Left forelimb (tissue), 1 donor: Measurements from ENCODE around the gene DVL2.

Experiments
- DNase-seq: peaks from one replicate; pipeline ENCODE4 v3.0.0-alpha.2; 2018; ENCODE audit warnings: low spot score

DVL2 gene

GRCh38 chr17:7234083-7234951 is at the start of gene DVL2:
DVL2 (minus strand) TSS chr17:7234517; CDS start chr17:7234262, 255 bp downstream.
- DNase-seq = peak; percentile 97

GRCh38 chr17:7283471-7284216 is 49.3 kb upstream of the DVL2 start:
- DNase-seq = no peak

DNA sequence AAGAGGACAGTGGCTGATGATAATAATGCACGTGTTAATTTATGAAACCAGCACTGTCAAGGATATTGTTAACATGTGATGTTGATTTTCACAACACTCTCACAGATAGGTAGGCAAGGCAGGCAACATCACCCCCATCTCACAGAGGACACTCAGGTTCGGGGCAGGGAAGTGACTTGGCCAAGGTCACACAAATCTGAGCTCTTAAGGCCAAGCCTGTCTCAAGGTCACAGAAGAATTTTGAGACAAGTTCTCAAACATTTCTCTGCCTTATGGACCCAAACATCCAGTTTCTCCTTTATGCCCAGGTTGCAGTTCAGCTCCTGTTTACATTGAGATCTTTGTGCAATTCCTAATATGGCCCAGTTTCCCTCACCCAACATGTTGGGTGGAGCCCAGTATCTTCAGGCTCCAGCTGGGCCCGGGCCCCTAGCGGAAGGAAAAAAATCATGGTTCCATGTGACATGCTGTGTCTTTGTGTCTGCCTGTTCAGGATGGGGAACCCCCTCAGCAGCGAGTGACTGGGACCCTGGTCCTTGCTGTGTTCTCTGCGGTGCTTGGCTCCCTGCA is 48.5 kb upstream of the DVL2 start:
- no peak for DNase-seq

DNA sequence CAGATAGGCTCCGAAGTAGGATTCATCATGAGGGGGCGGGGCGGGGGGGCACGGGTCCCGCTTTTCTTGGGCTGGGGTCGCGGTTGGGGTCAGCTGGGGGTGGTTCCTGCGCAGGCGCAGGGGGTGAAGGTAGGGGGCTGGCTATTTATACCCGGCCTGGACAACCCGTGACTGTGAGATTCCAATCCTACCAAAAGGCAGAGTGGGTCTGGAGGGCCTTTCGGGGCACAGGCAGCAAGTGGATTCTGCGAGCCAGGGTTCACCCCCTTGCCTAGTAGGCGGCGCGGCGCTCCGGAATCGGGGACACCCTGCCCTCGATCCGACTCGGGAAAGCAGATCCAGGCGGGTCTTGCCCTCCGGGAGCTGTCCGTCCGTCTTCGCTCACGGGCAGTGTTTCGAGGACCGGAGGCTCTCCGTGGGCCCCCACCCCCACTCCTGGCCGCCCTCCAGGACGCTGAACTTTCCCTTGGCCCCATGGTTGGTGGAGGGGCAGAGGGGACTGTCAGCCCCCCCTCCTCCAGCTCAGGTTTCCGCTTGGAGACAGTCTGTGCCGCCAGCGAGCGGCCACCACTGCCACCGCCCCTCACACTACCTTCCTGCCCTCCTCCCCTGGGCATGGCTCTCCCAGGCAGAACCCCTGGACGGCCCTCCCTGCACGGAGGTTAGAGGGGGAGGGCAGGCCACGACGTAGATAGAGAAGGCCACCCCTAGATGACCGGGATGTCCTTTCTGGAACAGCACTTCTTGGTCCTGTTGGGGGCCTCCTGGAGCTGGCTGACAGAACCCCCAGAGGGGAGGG is 47.8 kb upstream of the DVL2 start:
- DNase-seq = no peak

GRCh38 chr17:7281074-7281952 is 47.0 kb upstream of the DVL2 start, which contains the start of gene SLC2A4:
SLC2A4 (plus strand) TSS chr17:7281718; CDS start chr17:7281935, 217 bp downstream.
- peak; percentile 92 for DNase-seq

DNA sequence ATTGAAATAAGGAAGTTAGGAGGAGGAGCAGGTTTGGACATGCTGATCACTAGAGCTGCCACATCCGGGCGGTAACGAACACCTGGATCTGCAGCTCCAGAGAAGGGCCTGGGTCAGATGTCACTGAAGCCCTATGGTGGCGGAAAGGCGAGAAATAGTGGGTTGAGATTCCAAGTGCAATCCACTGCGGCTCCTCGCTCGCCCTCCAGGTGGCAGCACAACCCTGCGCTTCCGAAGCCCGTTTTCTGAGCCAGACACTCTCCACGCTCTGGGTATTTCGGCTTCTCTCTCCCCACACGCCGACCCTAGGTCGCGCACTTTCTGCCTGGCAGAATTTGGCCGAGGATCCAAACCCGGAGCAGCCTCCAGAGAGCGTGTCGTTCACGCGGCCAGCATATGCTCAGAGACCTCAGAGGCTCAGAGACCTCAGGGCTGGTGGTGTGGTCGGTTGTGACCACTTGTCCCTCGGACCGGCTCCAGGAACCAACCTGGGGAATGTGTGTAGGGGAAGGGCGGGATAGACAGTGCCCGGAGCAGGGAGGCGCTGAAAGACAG is 46.3 kb upstream of the DVL2 start:
- DNase-seq = peak; percentile 87

GRCh38 chr17:7279448-7279847 is 45.1 kb upstream of the DVL2 start:
- no peak for DNase-seq

DNA sequence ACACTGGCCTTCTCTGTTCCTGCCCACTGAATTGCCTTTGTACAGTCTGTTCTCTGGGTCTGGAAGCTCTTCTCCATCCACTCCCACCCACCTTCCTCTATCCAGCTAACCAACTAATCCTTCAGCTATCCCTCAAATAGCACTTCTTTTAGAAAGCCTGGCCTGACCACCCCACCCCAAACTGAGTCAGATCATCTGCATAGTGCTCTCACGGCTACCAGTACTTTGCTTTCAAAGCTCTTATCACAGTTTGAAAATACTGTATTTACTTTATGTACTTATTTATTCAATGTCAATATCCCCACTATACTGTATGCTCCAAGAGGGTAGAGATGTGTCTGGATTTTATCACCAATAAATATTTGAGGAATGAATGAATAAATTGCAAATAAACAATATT is 32.5 kb upstream of the DVL2 start:
- no peak for DNase-seq

DNA sequence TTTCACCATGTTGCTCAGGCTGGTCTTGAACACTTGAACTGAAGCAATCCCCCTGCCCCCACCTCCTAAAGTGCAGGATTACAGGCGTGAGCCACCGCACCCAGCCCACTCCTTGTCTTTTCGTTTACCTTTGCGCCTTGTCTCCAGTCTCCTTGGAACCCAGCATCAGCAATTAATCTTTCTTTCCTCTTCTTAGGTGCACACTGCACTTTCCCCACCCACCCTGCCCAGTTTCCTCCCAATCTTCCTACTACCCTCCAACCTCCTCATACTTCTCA is 29.4 kb upstream of the DVL2 start:
- DNase-seq = no peak

- no peak for DNase-seq
These were observed 28.9 kb upstream of the DVL2 start for GRCh38 chr17:7262935-7263800.

DNA sequence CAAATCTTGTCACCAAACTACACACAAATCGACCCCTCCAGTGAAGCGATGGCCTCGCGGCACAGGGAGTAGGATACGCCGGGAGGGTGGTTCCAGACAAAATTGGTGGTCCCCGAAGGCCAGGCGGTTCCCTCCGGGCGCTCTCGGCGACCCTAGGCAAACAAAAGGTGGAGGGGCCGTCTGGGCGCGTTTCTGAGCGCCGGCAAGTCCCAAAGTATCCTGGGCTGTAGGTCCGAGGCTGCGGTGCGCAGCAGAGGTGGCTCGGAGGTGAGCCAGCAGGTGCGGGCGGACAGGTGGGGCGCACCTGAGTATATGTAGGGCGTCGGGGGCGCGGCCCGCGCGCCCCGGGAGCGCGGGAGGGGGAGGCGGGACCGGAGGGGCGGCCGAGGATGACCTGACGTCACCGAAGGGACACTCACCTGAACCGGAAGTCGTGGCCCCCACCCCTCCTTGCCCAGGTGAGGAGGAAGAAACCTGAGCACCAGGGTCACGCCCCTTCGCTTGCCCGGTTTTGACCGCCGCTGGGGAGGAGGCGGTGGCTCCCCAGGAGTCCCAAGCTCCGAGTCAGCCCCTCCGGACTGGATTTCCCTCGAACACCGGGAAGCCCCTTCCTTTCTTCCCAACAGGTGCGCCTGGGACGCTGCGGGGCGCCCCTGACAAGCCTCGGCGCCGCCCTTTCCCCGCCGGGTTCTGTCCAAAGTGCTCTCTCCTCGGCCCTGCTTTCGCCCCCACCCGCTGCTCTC is 28.0 kb upstream of the DVL2 start, which contains the start of gene CLDN7:
Gene CLDN7, minus strand, starts transcription at position 287 of the 743 bp plus-strand sequence. CDS start 435 bp downstream, outside the sequence.
- no peak for DNase-seq

DNA sequence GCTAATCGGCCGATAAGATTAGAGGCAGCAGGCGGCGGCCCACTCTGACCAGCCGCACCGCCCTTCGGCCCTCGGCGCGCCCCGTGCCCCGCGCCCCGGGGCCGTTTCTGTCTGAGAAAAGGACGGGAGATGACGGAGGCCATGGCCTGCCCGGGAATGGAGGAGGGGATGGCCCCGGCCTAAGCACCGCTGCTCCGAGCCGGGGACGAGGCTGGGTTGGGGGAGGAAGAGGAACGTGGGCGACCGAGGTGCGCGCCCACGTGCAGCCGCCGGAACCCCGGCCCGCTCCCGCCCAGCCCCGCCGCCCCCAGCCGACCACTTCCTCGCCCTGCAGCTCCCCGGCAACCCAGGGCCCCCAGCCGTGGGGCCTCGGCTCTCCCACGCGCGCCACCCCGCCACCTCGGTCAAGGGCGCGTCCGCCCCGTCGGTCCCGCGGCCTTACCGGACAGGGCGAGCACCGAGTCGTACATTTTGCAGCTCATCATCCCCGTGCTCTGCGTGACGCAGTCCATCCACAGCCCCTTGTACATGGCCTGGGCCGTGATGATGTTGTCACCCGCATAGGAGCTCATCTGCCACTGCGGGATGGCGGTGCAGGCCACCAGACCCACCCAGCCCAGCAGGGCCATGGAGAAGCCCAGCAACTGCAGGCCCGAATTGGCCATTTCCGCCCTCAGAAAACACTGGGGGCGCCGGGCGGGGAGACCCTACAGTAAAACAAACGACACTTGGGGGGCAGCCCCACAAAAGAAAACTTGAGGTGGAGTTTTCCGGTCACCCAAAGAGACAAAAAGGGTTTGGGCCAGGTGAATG is 27.3 kb upstream of the DVL2 start:
- no peak for DNase-seq

DNA sequence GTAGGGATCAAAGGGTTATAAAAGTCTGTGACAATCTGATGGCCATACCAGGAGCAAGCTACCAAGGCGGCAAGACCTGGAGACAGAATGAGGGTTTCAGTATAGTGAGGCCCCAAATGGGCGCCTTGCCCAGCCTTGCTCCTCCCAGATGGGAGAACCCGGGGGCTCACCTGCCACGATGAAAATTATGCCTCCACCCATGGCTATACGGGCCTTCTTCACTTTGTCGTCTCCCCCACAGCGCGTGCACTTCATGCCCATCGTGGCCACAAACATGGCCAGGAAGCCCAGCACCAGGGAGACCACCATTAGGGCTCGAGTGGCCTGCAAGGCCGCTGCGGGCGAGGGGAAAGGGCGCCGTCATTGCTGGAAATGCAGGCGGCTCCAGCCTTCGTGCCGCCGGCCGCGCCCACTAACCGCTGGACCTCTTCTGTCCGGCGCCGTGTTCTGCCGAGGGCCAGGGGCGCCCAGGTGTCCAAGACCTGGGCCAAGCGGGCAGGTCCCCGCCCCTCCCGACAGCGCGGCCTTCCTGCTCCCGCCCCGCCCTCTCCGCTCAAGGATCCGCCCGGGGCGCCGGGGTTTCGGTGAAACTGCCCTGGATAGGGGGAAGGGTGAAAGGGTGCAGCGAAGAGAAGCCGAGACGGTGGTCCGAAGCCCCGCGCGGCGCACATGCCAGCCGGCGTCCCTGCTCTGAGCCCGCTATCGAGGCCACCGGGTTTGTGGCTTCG is 26.5 kb upstream of the DVL2 start:
- no peak for DNase-seq

DNA sequence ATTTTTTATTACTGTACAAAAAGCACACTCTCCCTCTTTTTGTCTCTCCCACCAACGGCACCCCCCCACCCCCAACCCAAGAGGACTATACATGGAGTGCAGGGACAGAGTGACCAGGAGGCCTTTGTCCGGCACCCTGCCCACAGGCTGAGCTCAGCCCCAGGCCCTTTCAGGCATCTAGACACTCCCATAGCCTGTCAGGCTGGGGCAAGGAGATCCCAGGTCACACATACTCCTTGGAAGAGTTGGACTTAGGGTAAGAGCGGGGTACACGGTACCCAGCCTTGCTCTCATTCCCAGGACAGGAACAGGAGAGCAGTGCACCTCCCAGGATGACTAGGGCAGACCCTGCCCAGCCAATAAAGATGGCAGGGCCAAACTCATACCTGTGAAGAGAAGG is 25.8 kb upstream of the DVL2 start:
- no peak for DNase-seq

- DNase-seq = no peak
These were observed 25.2 kb upstream of the DVL2 start for GRCh38 chr17:7259555-7259889.

DNA sequence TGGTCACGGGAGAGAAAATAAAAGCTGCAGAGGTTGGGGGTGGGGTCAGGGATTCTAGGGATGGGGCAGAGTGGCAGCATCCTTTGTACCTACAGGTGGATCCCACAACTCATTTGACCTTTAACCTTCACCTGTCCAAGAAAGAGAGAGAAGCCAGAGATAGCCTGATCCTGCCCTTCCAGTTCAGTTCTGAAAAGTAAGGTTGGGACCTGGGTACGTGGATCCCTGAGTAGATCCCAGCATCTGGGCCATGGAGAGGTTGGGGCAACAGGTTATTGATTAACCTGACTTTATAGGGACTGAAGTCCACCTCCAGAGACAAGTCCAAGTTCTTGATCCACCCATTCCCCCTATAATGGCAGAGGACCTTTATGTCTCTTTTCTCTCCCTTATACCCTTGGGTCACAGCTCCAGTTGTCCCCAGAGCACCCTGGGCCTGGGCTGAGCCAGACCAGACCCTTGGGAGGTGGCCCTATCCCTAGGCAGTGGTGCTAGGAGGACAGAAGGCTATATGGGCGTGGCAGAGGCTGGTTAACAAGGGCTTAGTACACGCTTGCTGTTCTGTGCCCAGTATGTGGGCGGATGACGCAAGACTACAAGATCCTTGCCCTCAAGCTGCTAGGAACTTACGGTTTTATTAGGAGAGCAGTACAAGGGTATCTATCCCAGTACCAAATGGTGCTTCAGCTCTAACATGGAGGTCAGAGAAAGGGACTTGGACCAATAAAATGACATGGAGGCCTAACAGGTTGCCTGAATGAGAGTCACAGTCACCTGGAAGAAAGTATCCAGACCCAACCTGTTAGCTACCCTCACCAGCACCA is 24.6 kb upstream of the DVL2 start:
- no peak for DNase-seq
